ENCODE results near the gene CFDP1.

- TF ChIP-seq ZNF121 (tag by site-specific recombination; IDR thresholded peaks at IDR 0.05) (no peak), CTCF (tag by site-specific recombination; IDR thresholded peaks at IDR 0.05) (no peak), ZNF37A (tag by site-specific recombination; IDR thresholded peaks at IDR 0.05) (no peak), REST (tag by site-specific recombination; IDR thresholded peaks at IDR 0.05) (no peak), MYNN (tag by site-specific recombination; IDR thresholded peaks at IDR 0.05; ENCODE audit: borderline replicate concordance) (no peak), ZNF221 (tag by site-specific recombination; IDR thresholded peaks at IDR 0.05; ENCODE audit: borderline replicate concordance) (no peak), ZNF133 (tag by site-specific recombination; IDR thresholded peaks at IDR 0.05) (no peak)
Observed at GRCh38 chr16:75392906-75393305, 40.4 kb downstream of the CFDP1 start.
